GM21737 (cell line): ENCODE measurements around the gene SNX3.

ENCODE experiments used
- ATAC-seq: cut with Tn5 transposase; IDR thresholded peaks from one replicate; pipeline ENCODE4 v1.9.1; 2021; ENCODE audit warnings: mild to moderate bottlenecking, moderate library complexity; ENCODE audit not compliant: unreplicated experiment

SNX3 gene

GRCh38 chr6:108209738-108210137 is 51.1 kb downstream of the SNX3 start:
- no peak for ATAC-seq

GRCh38 chr6:108207013-108207412 is 53.8 kb downstream of the SNX3 start:
- no peak for ATAC-seq

DNA sequence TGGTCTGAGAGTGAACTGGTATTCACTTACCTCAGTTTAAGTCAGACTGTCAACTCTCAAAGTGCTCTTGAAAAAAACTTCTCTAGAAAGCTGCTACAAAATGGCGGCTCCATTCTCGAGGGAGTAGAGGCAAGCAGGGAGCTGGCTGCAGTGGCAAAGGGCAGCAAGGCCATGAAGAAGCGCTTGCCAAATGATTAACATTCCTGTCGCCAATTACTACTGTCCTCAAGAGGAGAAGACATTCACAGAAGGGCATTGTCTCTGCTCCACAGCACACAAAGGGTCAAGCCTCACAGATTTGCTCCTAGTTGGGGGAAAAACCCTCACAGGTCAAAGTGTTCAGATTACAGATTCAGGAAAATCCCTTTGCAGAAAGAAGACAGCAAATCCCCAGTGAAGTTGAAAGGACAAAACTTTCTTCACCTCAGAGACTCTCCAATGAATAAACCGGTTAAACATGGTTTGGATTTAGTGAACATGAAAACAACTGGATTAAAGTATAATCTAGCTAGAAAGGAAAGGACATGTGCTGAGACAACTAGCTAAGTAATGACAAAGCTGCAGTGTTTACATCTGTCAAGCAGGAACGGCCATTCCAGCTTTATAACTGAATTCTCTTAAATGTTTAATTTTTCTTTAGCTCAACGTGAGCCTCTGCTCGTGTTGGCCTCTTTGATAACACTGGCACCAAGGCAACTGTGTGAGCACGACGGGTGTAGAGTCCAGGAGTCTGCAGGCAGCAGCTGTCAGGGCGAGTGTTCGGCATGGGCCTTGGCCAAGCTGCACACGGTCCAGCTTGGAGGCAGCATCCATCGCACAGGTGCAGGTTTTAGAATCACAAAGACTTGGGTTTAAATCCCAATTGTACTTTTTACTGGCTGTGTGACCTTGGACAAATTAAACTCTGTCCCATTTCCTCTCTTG is 57.4 kb downstream of the SNX3 start:
- no peak for ATAC-seq

GRCh38 chr6:108200631-108201030 is 60.2 kb downstream of the SNX3 start:
- no peak for ATAC-seq

DNA sequence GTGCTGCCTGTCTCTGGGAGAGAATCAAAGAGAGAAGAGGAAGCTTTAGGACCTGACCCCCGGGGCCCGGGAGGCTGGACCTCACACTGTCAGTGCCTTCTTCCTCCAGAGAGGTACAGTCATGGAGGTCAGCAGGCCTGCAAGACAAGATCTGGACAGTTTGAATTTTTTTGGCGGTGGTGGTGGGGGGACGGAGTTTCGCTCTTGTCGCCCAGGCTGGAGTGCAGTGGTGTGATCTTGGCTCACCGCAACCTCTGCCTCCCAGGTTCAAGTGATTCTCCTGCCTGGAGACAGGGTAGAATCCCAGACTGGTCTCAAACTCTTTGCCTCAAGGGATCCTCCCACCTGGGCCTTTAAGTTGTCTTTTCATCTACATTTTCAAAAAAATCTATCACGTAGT is 60.7 kb downstream of the SNX3 start:
- no peak for ATAC-seq

DNA sequence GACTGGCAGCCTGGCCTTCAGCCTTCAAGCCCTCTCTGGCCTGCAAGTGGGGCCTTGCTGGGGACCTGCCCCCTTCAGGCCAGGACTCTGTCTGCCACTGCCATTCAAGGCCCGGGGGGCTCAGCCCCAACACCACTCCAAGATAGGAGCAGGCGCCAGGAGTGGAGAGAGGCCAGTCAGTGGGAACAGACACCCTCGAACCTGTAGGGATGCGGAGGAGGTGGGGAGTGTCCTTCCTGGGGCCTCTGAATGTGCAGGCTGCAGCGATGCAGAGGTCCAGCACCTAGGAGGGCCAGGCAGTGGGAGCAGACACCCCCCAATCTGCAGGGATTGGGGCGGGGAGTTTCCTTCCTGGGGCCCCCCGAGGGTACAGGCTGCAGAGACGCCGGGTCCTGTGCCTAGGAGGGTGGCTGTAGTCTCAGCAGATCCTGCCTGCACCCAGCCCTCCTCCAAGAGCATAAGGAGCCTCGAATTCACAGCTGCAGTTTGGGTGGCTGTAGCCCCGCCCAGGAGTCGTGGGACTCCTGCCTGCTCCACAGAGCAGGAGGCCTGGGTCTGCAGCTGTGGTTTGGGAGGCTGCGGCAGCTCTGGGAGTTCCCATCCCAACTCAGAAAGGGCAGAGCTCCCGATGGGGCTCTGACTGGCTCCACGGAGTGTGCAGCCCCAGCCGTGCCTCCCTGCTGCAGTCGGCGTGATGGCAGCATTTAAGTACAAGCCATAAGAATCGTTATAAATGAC is 61.9 kb downstream of the SNX3 start:
- ATAC-seq: no peak

GRCh38 chr6:108195209-108195608 is 65.6 kb downstream of the SNX3 start:
- ATAC-seq: no peak

DNA sequence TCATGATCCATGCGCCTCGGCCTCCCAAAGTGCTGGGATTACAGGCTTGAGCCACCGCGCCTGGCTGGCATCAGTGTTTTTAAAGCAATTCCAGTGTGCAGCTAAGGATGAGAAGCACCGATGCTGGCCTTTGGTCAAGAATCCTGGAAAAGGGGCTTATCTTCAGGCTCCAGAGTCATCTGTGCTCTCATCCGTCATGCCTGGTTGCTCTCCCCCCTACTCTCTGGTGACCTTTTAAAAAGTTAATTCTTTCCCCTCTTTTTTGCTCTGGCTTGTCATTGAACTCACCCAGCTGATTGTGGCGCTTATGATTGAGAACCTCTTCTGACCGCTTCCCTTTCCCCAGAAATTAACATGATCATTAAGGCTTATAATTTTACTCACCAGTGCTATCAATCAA is 66.3 kb downstream of the SNX3 start:
- no peak for ATAC-seq

- ATAC-seq: no peak
Measured at GRCh38 chr6:108193835-108194234, 67.0 kb downstream of the SNX3 start.

GRCh38 chr6:108193131-108193530 is 67.7 kb downstream of the SNX3 start:
- ATAC-seq: no peak

DNA sequence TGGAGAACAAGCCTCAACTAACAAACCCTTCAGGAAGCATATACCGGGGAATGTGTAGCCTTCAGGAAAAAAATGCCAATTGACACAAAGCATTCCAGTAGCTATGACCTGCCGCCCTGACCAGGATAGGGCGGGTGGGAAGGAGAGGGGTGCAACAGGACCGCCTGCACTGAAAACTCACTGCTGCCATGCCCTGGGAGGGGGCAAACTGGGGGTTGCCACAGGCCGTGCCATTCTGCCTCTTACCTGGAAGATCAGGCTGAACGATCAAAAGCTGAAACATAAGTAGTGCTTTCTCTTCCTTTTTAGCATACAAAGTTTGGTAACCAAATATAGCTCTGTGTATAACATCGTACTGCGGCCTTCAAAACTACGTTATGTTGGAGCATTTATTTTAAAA is 73.3 kb downstream of the SNX3 start:
- no peak for ATAC-seq

DNA sequence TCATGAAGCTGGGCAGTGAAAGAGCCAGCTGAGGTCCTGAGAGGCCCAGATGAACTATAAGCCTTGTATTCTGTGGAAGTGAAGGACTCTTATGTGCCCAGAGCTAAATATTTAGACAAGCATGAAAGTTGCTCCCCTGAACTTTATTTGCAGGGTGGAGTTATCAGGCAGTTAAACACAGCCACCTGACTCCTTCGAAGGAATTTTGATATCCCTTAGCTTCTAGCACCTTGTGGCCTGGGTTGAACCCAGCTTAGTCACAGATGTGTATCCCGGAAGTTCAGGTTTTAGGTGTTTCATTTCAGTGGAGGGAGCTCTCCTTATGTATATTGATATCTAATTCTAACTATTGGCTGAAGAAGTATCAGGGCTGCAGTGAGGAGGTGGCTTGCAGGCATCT is 74.6 kb downstream of the SNX3 start:
- no peak for ATAC-seq

GRCh38 chr6:108180776-108181175 is 80.1 kb downstream of the SNX3 start:
- no peak for ATAC-seq

- no peak for ATAC-seq
Measured at GRCh38 chr6:108180266-108180665, 80.6 kb downstream of the SNX3 start.

- no peak for ATAC-seq
Measured at GRCh38 chr6:108179741-108180140, 81.1 kb downstream of the SNX3 start.

DNA sequence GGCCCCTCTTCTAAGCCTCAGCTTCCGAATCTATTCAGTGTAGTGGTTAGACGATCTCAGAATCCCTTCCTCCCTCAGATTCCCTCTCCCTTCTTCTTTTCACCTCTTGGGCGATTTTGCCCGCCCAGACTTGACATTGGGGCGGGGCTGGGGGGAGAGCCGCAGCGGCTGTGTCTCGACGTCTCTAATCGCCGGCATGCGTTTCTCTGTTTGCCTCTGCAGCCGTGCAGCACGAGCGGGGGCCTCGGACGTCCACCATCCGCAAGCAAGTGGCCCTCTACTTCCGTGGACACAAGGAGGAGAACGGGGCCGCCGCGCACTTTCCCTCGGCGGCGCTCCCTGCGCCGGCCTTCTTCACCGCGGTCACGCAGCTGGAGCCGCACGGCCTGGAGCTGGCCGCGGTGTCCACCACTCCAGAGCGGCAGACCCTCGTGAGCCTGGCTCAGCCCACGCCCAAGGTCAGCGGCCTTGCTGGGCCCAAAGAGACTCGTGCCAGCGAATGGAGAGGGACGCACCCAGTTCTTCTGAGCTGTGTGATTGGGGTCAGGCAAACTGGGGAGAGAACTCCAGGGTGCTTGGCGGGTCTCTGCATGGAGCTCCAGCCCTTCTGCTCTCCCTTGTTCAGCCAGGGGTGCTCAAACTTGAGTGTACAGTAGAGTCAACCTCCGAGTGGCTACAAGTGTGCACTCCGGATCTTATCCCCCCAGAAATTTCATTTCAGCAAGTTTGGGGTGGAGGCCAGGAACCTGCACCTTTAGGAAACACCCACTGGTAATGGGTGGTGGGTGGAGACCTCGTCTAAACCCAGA is 84.4 kb downstream of the SNX3 start:
- ATAC-seq: no peak

DNA sequence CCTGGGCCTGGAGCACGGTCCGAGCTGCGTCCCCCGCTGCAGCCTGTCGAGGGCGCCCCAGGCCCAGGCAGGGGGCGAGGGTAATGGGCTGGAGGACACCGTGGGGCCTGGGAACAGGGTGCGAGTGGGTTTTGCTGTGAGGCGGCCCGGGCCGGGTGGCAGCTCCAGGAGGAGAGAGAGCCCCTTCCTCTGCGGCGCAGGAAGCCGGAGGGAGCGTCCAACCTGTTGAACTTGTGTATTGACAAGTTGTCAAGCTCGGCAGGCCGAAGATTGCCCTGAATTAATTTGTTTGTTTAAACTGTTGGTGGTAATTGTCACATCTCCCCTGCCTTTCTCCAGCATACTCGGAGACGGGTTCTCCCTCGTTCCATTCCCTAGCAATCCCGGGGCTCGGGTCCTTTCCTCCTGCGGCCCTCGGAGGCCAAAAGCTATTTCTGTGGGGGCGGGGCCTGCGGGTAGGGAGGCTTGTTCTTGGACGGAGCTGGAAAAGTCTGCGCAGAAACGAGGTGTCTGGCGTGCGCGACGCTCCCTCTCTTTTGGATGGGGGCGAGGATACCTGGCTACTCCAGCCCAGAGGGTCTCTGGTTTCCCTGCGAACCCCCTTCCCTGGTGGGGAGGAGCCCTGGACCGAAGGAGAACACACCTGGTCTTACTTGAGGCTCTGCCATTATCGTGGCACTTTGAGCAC is 85.1 kb downstream of the SNX3 start:
- no peak for ATAC-seq

GRCh38 chr6:108175176-108175591 is 85.7 kb downstream of the SNX3 start:
- no peak for ATAC-seq

- ATAC-seq: no peak
Measured at GRCh38 chr6:108174371-108175175, 86.3 kb downstream of the SNX3 start.
